Gastrocnemius medialis (tissue), 4 donors: Measurements from ENCODE around the gene NMRK1. TPM values are rescaled to one million over a fixed set of nuclear protein-coding genes. Genes with fewer than 3 reads are reported as not detected.

ENCODE experiments used
- ATAC-seq, 2 donors: fragments of 150-250 bp; one replicate each; pipeline ENCODE4 v1.9.1; 2016
- DNase-seq, 2 donors: peaks; one replicate each; pipeline ENCODE4 v3.0.0-alpha.2; 2019
- H3K27ac ChIP-seq, 4 donors: fragments of 200-600 bp; sonication (generic); 1 replicate in 1 of 4; 2 replicates in 3 of 4; pipeline ENCODE4 v1.5.1; 2016 to 2018; ENCODE audit warnings: mild to moderate bottlenecking in 2 of 4, moderate library complexity in 1 of 4
- H3K27me3 ChIP-seq, 3 donors: fragments of 200-600 bp; sonication (generic) in 2 of 3; 1 replicate in 1 of 3; 2 replicates in 2 of 3; pipeline versions ENCODE4 v1.5.1 to v1.6.0; 2016 to 2019; ENCODE audit warnings: mild to moderate bottlenecking in 1 of 3, moderate library complexity in 1 of 3
- H3K36me3 ChIP-seq, 2 donors: fragments of 200-600 bp; sonication (generic) in 1 of 2; one replicate each; pipeline ENCODE4 v1.5.1; 2017 to 2018
- H3K4me1 ChIP-seq, 2 donors: fragments of 200-600 bp; sonication (generic) in 1 of 2; one replicate each; pipeline ENCODE4 v1.5.1; 2016 to 2017; ENCODE audit warnings: mild to moderate bottlenecking in 2 of 2
- H3K4me3 ChIP-seq, 4 donors: fragments of 200-600 bp; sonication (generic) in 3 of 4; 1 replicate in 1 of 4; 2 replicates in 3 of 4; pipeline ENCODE4 v1.5.1; 2016 to 2019; ENCODE audit warnings: mild to moderate bottlenecking in 2 of 4
- H3K9me3 ChIP-seq, 3 donors: fragments of 200-600 bp; sonication (generic) in 2 of 3; 1 replicate in 1 of 3; 2 replicates in 2 of 3; pipeline ENCODE4 v1.5.1; 2016 to 2019
- POLR2A ChIP-seq, 2 donors: fragments of 450-650 bp; IDR thresholded peaks; one replicate each; pipeline ENCODE4 v1.6.1; 2017; ENCODE audit warnings: antibody characterized with exemption in 2 of 2, mild to moderate bottlenecking in 2 of 2, moderate library complexity in 2 of 2
- in situ Hi-C, 4 donors: fragments of 200-750 bp; cut with MboI; loops; one replicate each; pipeline versions ENCODE4 v1.15.0 to v1.8.0; 2017; ENCODE audit warnings: low sequenced_read_pairs in 4 of 4
- intact Hi-C: fragments of 100-400 bp; cut with DNase I; formaldehyde crosslinking; loops from one replicate; pipeline ENCODE4 v1.15.1; 2023; ENCODE audit warnings: low total_unique reads
- total RNA-seq, 4 donors: library from RNA; depleted of rRNA; stranded (reverse); fragments of >200 nt; gene quantifications; one replicate each; pipeline versions ENCODE4 v1.1.0 to v1.2.3, GENCODE V29; 2016
- TF ChIP-seq, protein P1 (sequence below), 5 experiments: fragments of 450-650 bp in 3 of 5; fragments of 200-600 bp in 2 of 5; sonication (generic) in 2 of 5; IDR thresholded peaks in 4 of 5; conservative IDR thresholded peaks in 1 of 5; 1 replicate in 4 of 5; 2 replicates in 1 of 5; pipeline ENCODE4 v1.5.1; 2016 to 2019; ENCODE audit warnings: antibody characterized with exemption in 5 of 5, mild to moderate bottlenecking in 3 of 5, moderate library complexity in 3 of 5

The NMRK1 gene
- total RNA-seq, 4 donors from 2014 or later: 10.5 to 20.6 (median 18.6) TPM

DNA sequence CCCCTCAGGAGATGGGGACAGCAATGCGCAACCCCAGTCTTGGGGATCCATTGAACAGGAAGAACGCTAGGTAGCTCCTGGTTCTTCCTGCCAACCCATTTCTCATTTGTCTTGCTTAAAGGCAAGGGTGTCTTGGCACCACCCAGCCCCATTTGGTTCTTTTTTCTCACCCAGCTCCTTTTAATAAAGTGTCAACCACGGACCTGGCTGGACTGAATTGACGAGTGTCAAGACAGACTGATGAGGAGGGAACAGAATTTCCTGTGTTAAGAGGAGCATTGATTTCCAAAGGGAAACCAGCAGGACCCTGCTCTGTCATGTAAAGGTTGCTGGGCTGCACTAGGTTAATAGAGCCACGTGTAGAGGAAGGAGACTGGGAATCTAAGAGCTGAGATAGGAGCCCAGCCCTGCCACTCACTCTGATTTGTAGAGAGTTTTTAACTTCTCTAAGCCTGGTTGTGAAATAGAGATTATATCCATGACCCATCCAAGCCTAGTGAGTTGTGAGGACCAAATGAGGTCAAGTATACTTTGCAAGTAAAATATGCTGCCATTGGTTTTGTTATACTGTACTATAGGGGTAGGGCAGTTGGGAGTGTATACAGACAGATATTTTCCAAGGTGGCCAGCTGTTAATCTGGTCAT is 34.1 kb upstream of the NMRK1 start:
- H3K36me3 ChIP-seq: no peaks in the 10 kb centered on the region
- no peak overlapping the region for H3K4me3 ChIP-seq
- intact Hi-C loops (no loop called here), in situ Hi-C loops (no loop called here)
- TF ChIP-seq, protein P1, sequence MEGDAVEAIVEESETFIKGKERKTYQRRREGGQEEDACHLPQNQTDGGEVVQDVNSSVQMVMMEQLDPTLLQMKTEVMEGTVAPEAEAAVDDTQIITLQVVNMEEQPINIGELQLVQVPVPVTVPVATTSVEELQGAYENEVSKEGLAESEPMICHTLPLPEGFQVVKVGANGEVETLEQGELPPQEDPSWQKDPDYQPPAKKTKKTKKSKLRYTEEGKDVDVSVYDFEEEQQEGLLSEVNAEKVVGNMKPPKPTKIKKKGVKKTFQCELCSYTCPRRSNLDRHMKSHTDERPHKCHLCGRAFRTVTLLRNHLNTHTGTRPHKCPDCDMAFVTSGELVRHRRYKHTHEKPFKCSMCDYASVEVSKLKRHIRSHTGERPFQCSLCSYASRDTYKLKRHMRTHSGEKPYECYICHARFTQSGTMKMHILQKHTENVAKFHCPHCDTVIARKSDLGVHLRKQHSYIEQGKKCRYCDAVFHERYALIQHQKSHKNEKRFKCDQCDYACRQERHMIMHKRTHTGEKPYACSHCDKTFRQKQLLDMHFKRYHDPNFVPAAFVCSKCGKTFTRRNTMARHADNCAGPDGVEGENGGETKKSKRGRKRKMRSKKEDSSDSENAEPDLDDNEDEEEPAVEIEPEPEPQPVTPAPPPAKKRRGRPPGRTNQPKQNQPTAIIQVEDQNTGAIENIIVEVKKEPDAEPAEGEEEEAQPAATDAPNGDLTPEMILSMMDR (IDR thresholded peaks at IDR 0.05 in 4 of 5, conservative IDR thresholded peaks at IDR 0.05 in 1 of 5): no peak
- no peak for TF ChIP-seq POLR2A (IDR thresholded peaks at IDR 0.05)
- ATAC-seq: no peak
- H3K4me1 ChIP-seq: no peaks in the 10 kb centered on the region
- no peak overlapping the region for H3K27ac ChIP-seq
- no peaks in the 10 kb centered on the region for H3K27me3 ChIP-seq
- H3K9me3 ChIP-seq: no peaks in the 10 kb centered on the region
- no peak for DNase-seq

DNA sequence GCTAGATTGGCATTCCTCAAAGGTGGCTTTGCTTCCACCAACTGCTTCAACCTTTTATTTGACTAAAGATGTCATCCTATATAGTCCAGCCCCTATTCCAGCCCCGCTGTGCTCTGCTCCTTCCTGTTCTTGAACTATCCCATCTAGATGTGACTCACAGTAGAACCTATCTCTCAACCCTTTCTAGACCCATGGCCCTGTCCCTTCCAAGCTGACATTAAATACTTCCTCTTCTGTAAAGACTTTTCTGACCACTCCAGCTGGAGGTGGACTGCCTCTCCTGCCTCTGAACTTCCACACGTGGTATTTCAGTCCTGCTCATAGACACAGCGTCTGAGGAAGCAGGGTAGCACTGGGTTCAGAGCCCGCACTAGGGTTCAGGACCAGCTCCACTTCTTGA is 32.7 kb upstream of the NMRK1 start:
- TF ChIP-seq, protein P1 (IDR thresholded peaks at IDR 0.05 in 4 of 5, conservative IDR thresholded peaks at IDR 0.05 in 1 of 5): no peak
- TF ChIP-seq POLR2A (IDR thresholded peaks at IDR 0.05): no peak
- in situ Hi-C loops: no loop called here
- H3K27ac ChIP-seq: no peak overlapping the region
- DNase-seq (no peak), ATAC-seq (no peak)
- no peaks in the 10 kb centered on the region for H3K9me3 ChIP-seq
- H3K27me3 ChIP-seq: no peaks in the 10 kb centered on the region
- H3K4me1 ChIP-seq: no peaks in the 10 kb centered on the region
- no peak overlapping the region for H3K4me3 ChIP-seq
- no peaks in the 10 kb centered on the region for H3K36me3 ChIP-seq
- intact Hi-C loops: no loop called here

DNA sequence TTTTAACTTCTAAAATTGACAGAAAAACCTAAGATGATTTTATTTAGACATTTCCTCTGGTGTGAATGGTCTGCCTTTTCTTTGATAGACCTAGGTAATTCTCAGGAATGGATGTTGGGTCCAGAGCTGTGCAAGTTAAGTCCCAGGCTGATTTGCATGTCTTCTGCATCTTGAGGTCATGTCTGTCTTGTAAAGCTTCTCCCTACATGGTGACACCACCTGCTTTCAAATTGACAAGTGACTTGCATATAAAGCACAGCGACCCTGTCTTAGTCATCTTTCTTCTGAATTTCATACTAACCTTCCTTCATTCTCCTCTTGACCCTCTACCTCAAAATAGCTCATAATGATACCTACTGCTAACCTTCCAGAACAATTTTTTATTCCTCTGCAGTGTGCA is 29.6 kb upstream of the NMRK1 start:
- H3K36me3 ChIP-seq: no peaks in the 10 kb centered on the region
- no peaks in the 10 kb centered on the region for H3K4me1 ChIP-seq
- no peaks in the 10 kb centered on the region for H3K27me3 ChIP-seq
- H3K9me3 ChIP-seq: no peaks in the 10 kb centered on the region
- DNase-seq (no peak), ATAC-seq (no peak)
- H3K27ac ChIP-seq: no peak overlapping the region
- in situ Hi-C loops (no loop called here), intact Hi-C loops (no loop called here)
- TF ChIP-seq, protein P1 (IDR thresholded peaks at IDR 0.05 in 4 of 5, conservative IDR thresholded peaks at IDR 0.05 in 1 of 5): no peak
- TF ChIP-seq POLR2A (IDR thresholded peaks at IDR 0.05): no peak
- no peak overlapping the region for H3K4me3 ChIP-seq

DNA sequence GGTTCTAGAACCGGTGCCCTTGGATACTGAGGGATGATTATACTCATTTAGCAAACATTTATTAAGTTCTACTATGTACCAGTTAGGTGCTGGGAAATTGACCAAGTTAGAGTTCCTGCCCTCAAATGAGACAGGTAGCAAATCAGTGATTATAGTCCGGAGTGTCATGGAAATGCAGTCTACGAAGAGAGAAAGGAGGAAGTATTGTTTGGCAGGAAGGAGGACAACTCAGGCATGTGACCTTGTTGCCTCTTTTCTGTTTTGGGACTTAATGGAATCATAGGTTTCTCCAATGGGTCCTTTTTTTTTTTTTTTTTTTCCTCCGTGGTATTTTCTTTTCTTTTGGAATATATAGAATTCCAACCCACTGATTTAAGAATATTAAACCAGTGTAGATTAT is 28.4 kb upstream of the NMRK1 start:
- TF ChIP-seq, protein P1 (IDR thresholded peaks at IDR 0.05 in 4 of 5, conservative IDR thresholded peaks at IDR 0.05 in 1 of 5): no peak
- TF ChIP-seq POLR2A (IDR thresholded peaks at IDR 0.05): no peak
- Histone ChIP-seq H3K36me3 (no peaks in the 10 kb centered on the region), H3K4me3 (no peak overlapping the region), H3K27ac (no peak overlapping the region), H3K27me3 (no peaks in the 10 kb centered on the region), H3K4me1 (no peaks in the 10 kb centered on the region), H3K9me3 (no peaks in the 10 kb centered on the region)
- intact Hi-C loops: no loop called here
- no peak for ATAC-seq
- no peak for DNase-seq
- in situ Hi-C loops: no loop called here

DNA sequence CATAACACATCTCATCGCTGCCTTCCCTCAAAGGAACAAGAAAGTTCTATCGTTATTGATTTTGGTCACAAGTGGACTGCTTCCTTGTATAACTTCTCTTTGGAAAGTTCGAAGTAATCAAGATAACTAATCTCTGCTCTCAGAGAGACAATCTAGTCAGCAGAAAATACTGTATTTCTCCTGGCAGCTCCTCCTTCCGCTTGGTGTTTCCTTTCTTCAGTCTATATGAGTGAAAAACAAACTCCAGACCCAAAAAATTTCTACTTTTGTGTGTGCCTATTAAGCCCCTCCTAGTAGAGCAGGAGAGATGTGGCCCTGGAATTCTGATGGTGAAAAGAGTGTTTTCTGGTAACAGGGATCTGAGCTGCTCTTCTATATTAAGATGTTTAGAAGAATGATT is 24.8 kb upstream of the NMRK1 start:
- in situ Hi-C loops: no loop called here
- Histone ChIP-seq H3K36me3 (no peaks in the 10 kb centered on the region), H3K4me3 (no peak overlapping the region), H3K4me1 (peaks cover 6 to 8% of the 10 kb centered on the region in 2 donors), H3K9me3 (no peaks in the 10 kb centered on the region), H3K27me3 (no peaks in the 10 kb centered on the region), H3K27ac (no peak overlapping the region)
- DNase-seq (no peak), ATAC-seq (no peak)
- TF ChIP-seq POLR2A (IDR thresholded peaks at IDR 0.05): no peak
- TF ChIP-seq, protein P1 (IDR thresholded peaks at IDR 0.05 in 4 of 5, conservative IDR thresholded peaks at IDR 0.05 in 1 of 5): no peak
- intact Hi-C loops: no loop called here
